Measurements from ENCODE around the gene SPOCK1.

The SPOCK1 gene

GRCh38 chr5:137286025-137286610 lies 213.0 kb downstream of the SPOCK1 start:
- in situ Hi-C loops (cut with MboI; ENCODE audit: low pct_unique_long_range_greater_than_20kb, low sequenced_read_pairs, unreplicated experiment): no loop called here
- TF ChIP-seq, protein P1, sequence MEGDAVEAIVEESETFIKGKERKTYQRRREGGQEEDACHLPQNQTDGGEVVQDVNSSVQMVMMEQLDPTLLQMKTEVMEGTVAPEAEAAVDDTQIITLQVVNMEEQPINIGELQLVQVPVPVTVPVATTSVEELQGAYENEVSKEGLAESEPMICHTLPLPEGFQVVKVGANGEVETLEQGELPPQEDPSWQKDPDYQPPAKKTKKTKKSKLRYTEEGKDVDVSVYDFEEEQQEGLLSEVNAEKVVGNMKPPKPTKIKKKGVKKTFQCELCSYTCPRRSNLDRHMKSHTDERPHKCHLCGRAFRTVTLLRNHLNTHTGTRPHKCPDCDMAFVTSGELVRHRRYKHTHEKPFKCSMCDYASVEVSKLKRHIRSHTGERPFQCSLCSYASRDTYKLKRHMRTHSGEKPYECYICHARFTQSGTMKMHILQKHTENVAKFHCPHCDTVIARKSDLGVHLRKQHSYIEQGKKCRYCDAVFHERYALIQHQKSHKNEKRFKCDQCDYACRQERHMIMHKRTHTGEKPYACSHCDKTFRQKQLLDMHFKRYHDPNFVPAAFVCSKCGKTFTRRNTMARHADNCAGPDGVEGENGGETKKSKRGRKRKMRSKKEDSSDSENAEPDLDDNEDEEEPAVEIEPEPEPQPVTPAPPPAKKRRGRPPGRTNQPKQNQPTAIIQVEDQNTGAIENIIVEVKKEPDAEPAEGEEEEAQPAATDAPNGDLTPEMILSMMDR (IDR thresholded peaks at IDR 0.05; ENCODE audit: extremely low read depth, insufficient read depth, missing control alignments): no peak
- DNase-seq (ENCODE audit: low spot score): no peak

DNA sequence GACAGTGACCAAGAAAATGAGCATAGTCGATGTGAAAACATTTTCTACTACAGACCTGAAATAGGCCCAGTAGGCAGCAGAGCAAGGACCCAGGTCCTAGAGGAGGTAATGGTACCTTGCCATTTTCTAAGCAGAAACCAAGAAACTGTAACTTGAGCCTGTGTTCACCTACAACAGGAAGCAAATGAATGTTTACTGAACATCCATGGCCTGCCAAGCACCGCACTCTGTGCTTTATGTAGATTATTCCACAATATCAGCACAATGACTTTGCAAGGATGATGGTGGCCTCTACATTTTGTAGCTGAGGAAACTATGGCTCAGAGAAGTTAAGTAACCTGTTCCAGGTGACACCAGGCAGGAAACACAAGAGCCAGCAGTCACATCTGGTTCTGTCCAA lies 215.3 kb downstream of the SPOCK1 start:
- in situ Hi-C loops (cut with MboI; ENCODE audit: low pct_unique_long_range_greater_than_20kb, low sequenced_read_pairs, unreplicated experiment): no loop called here
- DNase-seq (ENCODE audit: low spot score): no peak
- TF ChIP-seq, protein P1 (IDR thresholded peaks at IDR 0.05; ENCODE audit: extremely low read depth, insufficient read depth, missing control alignments): no peak

- no peak for DNase-seq (ENCODE audit: low spot score)
- in situ Hi-C loops (cut with MboI; ENCODE audit: low pct_unique_long_range_greater_than_20kb, low sequenced_read_pairs, unreplicated experiment): no loop called here
- TF ChIP-seq, protein P1 (IDR thresholded peaks at IDR 0.05; ENCODE audit: extremely low read depth, insufficient read depth, missing control alignments): no peak
Observed at GRCh38 chr5:137282216-137282615, 216.9 kb downstream of the SPOCK1 start.

GRCh38 chr5:137281201-137281600 lies 217.9 kb downstream of the SPOCK1 start:
- DNase-seq (ENCODE audit: low spot score): no peak
- in situ Hi-C loops (cut with MboI; ENCODE audit: low pct_unique_long_range_greater_than_20kb, low sequenced_read_pairs, unreplicated experiment): no loop called here
- TF ChIP-seq, protein P1 (IDR thresholded peaks at IDR 0.05; ENCODE audit: extremely low read depth, insufficient read depth, missing control alignments): no peak

GRCh38 chr5:137280656-137281055 lies 218.5 kb downstream of the SPOCK1 start:
- in situ Hi-C loops (cut with MboI; ENCODE audit: low pct_unique_long_range_greater_than_20kb, low sequenced_read_pairs, unreplicated experiment): no loop called here
- DNase-seq (ENCODE audit: low spot score): no peak
- TF ChIP-seq, protein P1 (IDR thresholded peaks at IDR 0.05; ENCODE audit: extremely low read depth, insufficient read depth, missing control alignments): no peak

- DNase-seq (ENCODE audit: low spot score): no peak
- TF ChIP-seq, protein P1 (IDR thresholded peaks at IDR 0.05; ENCODE audit: extremely low read depth, insufficient read depth, missing control alignments): no peak
- in situ Hi-C loops (cut with MboI; ENCODE audit: low pct_unique_long_range_greater_than_20kb, low sequenced_read_pairs, unreplicated experiment): no loop called here
Observed at GRCh38 chr5:137279521-137280231, 219.4 kb downstream of the SPOCK1 start.
